Testis (tissue), 3 donors: ENCODE measurements around the gene NPAS3. TPM values are rescaled to one million over a fixed set of nuclear protein-coding genes. Genes with fewer than 3 reads are reported as not detected.

ENCODE experiments used
- DNase-seq: peaks from one replicate; pipeline ENCODE4 v3.0.0-alpha.2; 2019
- H3K27ac ChIP-seq, 2 donors: fragments of 200-600 bp; sonication (generic); one replicate each; pipeline ENCODE4 v1.5.1; 2019
- H3K27me3 ChIP-seq: fragments of 200-600 bp; sonication (generic); one replicate; pipeline ENCODE4 v1.5.1; 2019
- H3K36me3 ChIP-seq: fragments of 200-600 bp; sonication (generic); one replicate; pipeline ENCODE4 v1.5.1; 2017; ENCODE audit warnings: low read depth; ENCODE audit errors: missing control alignments
- H3K4me1 ChIP-seq: fragments of 200-600 bp; sonication (generic); one replicate; pipeline ENCODE4 v1.5.1; 2019
- H3K4me3 ChIP-seq, 2 donors: fragments of 200-600 bp; sonication (generic); one replicate each; pipeline ENCODE4 v1.5.1; 2017 to 2019
- H3K9me3 ChIP-seq: fragments of 200-600 bp; sonication (generic); one replicate; pipeline ENCODE4 v1.5.1; 2017
- POLR2A ChIP-seq: fragments of 450-650 bp; IDR thresholded peaks from one replicate; pipeline ENCODE4 v1.6.1; 2017; ENCODE audit warnings: antibody characterized with exemption, mild to moderate bottlenecking, moderate library complexity
- WGBS, 2 donors: methylation state at CpG; one replicate each; pipeline ENCODE4 v1.1.5; 2018; 5-methylcytosine and 5-hydroxymethylcytosine counted together
- intact Hi-C: fragments of 100-400 bp; cut with DNase I; formaldehyde crosslinking; loops from one replicate; pipeline ENCODE4 v1.15.1; 2023; ENCODE audit warnings: low total_unique reads
- polyA plus RNA-seq: library from polyadenylated mRNA; stranded (reverse); fragments of 350-450 nt; fragmentation: Illumina TruSeq; extraction: RNeasy Lipid Tissue Mini Kit (QIAGEN cat#74804); gene quantifications from one replicate; pipeline ENCODE4 v1.2.3, GENCODE V29; 2014; ENCODE audit warnings: low read depth, low replicate concordance; ENCODE audit not compliant: insufficient read depth
- total RNA-seq, 2 donors: library from RNA; depleted of rRNA; stranded (reverse); fragments of >200 nt; gene quantifications; one replicate each; pipeline ENCODE4 v1.2.3, GENCODE V29; 2016
- TF ChIP-seq, protein P1 (sequence below), 3 experiments: fragments of 450-650 bp in 2 of 3; fragments of 200-600 bp in 1 of 3; sonication (generic) in 1 of 3; IDR thresholded peaks; one replicate each; pipeline ENCODE4 v1.5.1; 2016 to 2019; ENCODE audit warnings: antibody characterized with exemption in 3 of 3, mild to moderate bottlenecking in 2 of 3, moderate library complexity in 1 of 3

Gene NPAS3
- total and polyA plus RNA-seq, 3 donors from 2014 or later = 1.1 to 3.7 (median 1.8) TPM

DNA sequence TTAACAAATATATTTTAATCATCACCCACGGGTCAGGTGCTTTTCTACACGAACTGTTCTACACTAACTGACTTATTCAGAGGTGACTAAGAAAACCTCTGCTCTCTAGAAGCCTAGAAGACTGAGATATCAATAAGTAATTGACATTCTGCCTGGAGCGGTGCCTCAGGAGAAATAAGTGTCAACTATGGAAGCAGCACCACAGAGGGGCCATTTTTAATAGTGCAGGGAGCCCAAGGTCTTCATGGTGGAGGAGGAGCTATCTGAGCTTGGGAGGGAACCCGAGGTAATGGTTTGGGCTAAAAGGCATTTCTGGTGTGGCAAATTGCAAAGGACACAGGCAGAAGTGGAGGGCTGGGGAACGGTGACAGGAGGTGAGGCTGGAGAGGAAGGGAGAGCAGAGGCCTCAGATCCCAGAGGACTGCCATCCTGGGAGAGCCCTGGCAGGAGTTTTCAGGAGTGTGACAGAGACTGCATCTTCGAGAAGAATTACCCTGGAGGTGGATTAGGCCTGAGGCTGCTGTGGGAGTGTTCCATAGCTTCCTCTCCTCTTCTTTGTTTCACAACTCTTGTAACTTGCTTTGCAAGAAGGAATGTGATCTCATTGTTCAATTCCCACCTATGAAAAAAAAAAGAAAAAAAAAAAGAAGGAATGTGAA lies 123.1 kb downstream of the NPAS3 start:
- Histone ChIP-seq H3K36me3 (no peaks in the 10 kb centered on the region), H3K27me3 (no peaks in the 10 kb centered on the region), H3K4me3 (no peak overlapping the region), H3K9me3 (no peaks in the 10 kb centered on the region), H3K27ac (no peak overlapping the region), H3K4me1 (no peaks in the 10 kb centered on the region)
- intact Hi-C loops = no loop called here
- DNase-seq = no peak
- no peak for TF ChIP-seq POLR2A
- TF ChIP-seq, protein P1, sequence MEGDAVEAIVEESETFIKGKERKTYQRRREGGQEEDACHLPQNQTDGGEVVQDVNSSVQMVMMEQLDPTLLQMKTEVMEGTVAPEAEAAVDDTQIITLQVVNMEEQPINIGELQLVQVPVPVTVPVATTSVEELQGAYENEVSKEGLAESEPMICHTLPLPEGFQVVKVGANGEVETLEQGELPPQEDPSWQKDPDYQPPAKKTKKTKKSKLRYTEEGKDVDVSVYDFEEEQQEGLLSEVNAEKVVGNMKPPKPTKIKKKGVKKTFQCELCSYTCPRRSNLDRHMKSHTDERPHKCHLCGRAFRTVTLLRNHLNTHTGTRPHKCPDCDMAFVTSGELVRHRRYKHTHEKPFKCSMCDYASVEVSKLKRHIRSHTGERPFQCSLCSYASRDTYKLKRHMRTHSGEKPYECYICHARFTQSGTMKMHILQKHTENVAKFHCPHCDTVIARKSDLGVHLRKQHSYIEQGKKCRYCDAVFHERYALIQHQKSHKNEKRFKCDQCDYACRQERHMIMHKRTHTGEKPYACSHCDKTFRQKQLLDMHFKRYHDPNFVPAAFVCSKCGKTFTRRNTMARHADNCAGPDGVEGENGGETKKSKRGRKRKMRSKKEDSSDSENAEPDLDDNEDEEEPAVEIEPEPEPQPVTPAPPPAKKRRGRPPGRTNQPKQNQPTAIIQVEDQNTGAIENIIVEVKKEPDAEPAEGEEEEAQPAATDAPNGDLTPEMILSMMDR (IDR thresholded peaks at IDR 0.05) = no peak
- WGBS, 2 donors = 85 to 86% methylated on average over 6 of the region's 6 CpGs

DNA sequence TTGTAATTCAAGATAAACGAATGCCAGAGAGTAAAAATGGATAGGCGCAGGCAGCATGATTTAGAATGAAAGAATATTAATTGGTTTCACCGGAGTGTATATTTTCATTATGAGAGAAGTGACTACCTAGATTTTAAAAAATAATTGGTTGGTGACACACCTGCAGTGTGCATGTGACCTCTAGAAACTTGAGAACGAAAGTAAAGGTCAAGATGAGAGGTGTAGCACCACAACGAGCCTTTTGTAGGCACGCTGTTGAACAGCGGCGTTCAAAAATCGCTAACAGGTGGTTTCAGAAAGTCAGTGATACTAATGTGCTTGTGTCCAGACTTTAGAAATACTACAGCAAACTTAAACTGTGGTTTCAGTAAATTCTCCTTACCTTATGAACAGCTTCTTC lies 123.8 kb downstream of the NPAS3 start:
- 89 to 92% methylated on average over 9 of the region's 9 CpGs for WGBS, 2 donors
- DNase-seq = no peak
- no peak for TF ChIP-seq POLR2A
- TF ChIP-seq, protein P1 (IDR thresholded peaks at IDR 0.05) = no peak
- H3K4me1 ChIP-seq = no peaks in the 10 kb centered on the region
- H3K9me3 ChIP-seq = no peaks in the 10 kb centered on the region
- no peak overlapping the region for H3K27ac ChIP-seq
- intact Hi-C loops = no loop called here
- H3K36me3 ChIP-seq = no peaks in the 10 kb centered on the region
- H3K4me3 ChIP-seq = no peak overlapping the region
- H3K27me3 ChIP-seq = no peaks in the 10 kb centered on the region

- no peaks in the 10 kb centered on the region for H3K4me1 ChIP-seq
- TF ChIP-seq, protein P1 (IDR thresholded peaks at IDR 0.05) = no peak
- TF ChIP-seq POLR2A = no peak
- H3K27ac ChIP-seq = no peak overlapping the region
- H3K27me3 ChIP-seq = no peaks in the 10 kb centered on the region
- 78 to 87% methylated on average over 2 of the region's 2 CpGs for WGBS, 2 donors
- H3K36me3 ChIP-seq = no peaks in the 10 kb centered on the region
- intact Hi-C loops = no loop called here
- DNase-seq = no peak
- no peaks in the 10 kb centered on the region for H3K9me3 ChIP-seq
- H3K4me3 ChIP-seq = no peak overlapping the region
Observed at GRCh38 chr14:33062881-33063280, 124.2 kb downstream of the NPAS3 start.

- Histone ChIP-seq H3K27ac (no peak overlapping the region), H3K27me3 (no peaks in the 10 kb centered on the region), H3K9me3 (no peaks in the 10 kb centered on the region), H3K36me3 (no peaks in the 10 kb centered on the region), H3K4me3 (no peak overlapping the region), H3K4me1 (no peaks in the 10 kb centered on the region)
- TF ChIP-seq POLR2A = no peak
- TF ChIP-seq, protein P1 (IDR thresholded peaks at IDR 0.05) = no peak
- DNase-seq = no peak
- WGBS, 2 donors = 89 to 96% methylated on average over 4 of the region's 4 CpGs
- intact Hi-C loops = no loop called here
Observed at GRCh38 chr14:33063521-33063920, 124.8 kb downstream of the NPAS3 start.

GRCh38 chr14:33065634-33066033 lies 127.0 kb downstream of the NPAS3 start:
- no peak overlapping the region for H3K27ac ChIP-seq
- DNase-seq = no peak
- no peak for TF ChIP-seq POLR2A
- TF ChIP-seq, protein P1 (IDR thresholded peaks at IDR 0.05) = no peak
- no peaks in the 10 kb centered on the region for H3K36me3 ChIP-seq
- H3K4me3 ChIP-seq = no peak overlapping the region
- H3K9me3 ChIP-seq = no peaks in the 10 kb centered on the region
- intact Hi-C loops = no loop called here
- no peaks in the 10 kb centered on the region for H3K27me3 ChIP-seq
- H3K4me1 ChIP-seq = no peaks in the 10 kb centered on the region
